OCI-LY7 (cell line): ENCODE results near the gene CNTNAP4.

Experiments
- EZH2phosphoT487 ChIP-seq: fragments of 200-600 bp; sonication (generic); IDR thresholded peaks from 2 replicates; pipeline ENCODE4 v1.6.1; 2018; ENCODE audit warnings: low read depth, borderline replicate concordance, mild to moderate bottlenecking, mixed run types, antibody characterized with exemption, low read length, moderate library complexity, mixed read lengths
- TF ChIP-seq, protein P1 (sequence below): fragments of 200-600 bp; sonication (generic); conservative IDR thresholded peaks from 2 replicates; pipeline ENCODE4 v1.5.1; 2014; ENCODE audit warnings: mild to moderate bottlenecking, antibody characterized with exemption, low read length, moderate library complexity, mixed read lengths

GRCh38 chr16:76598498-76598897, 321.3 kb downstream of the CNTNAP4 start:
- TF ChIP-seq, protein P1, sequence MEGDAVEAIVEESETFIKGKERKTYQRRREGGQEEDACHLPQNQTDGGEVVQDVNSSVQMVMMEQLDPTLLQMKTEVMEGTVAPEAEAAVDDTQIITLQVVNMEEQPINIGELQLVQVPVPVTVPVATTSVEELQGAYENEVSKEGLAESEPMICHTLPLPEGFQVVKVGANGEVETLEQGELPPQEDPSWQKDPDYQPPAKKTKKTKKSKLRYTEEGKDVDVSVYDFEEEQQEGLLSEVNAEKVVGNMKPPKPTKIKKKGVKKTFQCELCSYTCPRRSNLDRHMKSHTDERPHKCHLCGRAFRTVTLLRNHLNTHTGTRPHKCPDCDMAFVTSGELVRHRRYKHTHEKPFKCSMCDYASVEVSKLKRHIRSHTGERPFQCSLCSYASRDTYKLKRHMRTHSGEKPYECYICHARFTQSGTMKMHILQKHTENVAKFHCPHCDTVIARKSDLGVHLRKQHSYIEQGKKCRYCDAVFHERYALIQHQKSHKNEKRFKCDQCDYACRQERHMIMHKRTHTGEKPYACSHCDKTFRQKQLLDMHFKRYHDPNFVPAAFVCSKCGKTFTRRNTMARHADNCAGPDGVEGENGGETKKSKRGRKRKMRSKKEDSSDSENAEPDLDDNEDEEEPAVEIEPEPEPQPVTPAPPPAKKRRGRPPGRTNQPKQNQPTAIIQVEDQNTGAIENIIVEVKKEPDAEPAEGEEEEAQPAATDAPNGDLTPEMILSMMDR: no peak
- no peak for TF ChIP-seq EZH2phosphoT487
